Calu3 (cell line): ENCODE results near the gene TSGA10IP. TPM values are rescaled to one million over a fixed set of nuclear protein-coding genes. Genes with fewer than 3 reads are reported as not detected.

ENCODE experiments used
- BruUV-seq: library from RNA; stranded (reverse); fragments of 400-500 nt; replicated peaks from 2 replicates; lab custom pipeline; 2021; lab: Mats Ljungman, UMichigan
- CTCF ChIA-PET: fragments of 300-600 bp; sonication (Branson Sonifier 250); formaldehyde crosslinking; loops from one replicate; lab custom pipeline; 2022; ENCODE audit warnings: antibody characterized with exemption; lab: Charles Lee
- DNase-seq: peaks from one replicate; pipeline ENCODE4 v3.0.0; 2022
- H3K27ac Mint-ChIP-seq: one replicate; pipeline ENCODE4 v1.8.0; 2022; ENCODE audit warnings: mixed read lengths; ENCODE audit not compliant: unreplicated experiment
- H3K27me3 Mint-ChIP-seq: one replicate; pipeline ENCODE4 v1.8.0; 2022; ENCODE audit warnings: mixed read lengths; ENCODE audit not compliant: unreplicated experiment
- H3K36me3 Mint-ChIP-seq: one replicate; pipeline ENCODE4 v1.8.0; 2022; ENCODE audit warnings: mild to moderate bottlenecking, moderate library complexity, mixed read lengths; ENCODE audit not compliant: insufficient read depth, unreplicated experiment
- H3K4me1 Mint-ChIP-seq: one replicate; pipeline ENCODE4 v1.8.0; 2022; ENCODE audit warnings: mild to moderate bottlenecking, low read depth, mixed read lengths; ENCODE audit not compliant: unreplicated experiment
- H3K4me3 Mint-ChIP-seq: one replicate; pipeline ENCODE4 v1.8.0; 2022; ENCODE audit warnings: mild to moderate bottlenecking, low read depth, moderate library complexity, mixed read lengths; ENCODE audit not compliant: unreplicated experiment
- H3K9me3 Mint-ChIP-seq: one replicate; pipeline ENCODE4 v1.8.0; 2022; ENCODE audit warnings: low read depth, mixed read lengths; ENCODE audit not compliant: unreplicated experiment
- CTCF ChIP-seq: fragments of 200-600 bp; IDR thresholded peaks from one replicate; pipeline ENCODE4 v1.8.0; 2022; ENCODE audit warnings: antibody characterized with exemption; ENCODE audit not compliant: unreplicated experiment
- intact Hi-C: fragments of 100-400 bp; cut with micrococcal nuclease; formaldehyde crosslinking; loops from one replicate; pipeline ENCODE4 v1.10.0; 2022; ENCODE audit not compliant: unreplicated experiment
- total RNA-seq: library from RNA; stranded (reverse); gene quantifications from 2 replicates; pipeline ENCODE4 v1.2.3, GENCODE V29; 2022

Gene TSGA10IP
- total RNA-seq, 1 experiment from 2014 or later: not detected

GRCh38 chr11:65982824-65983588, 37.7 kb downstream of the TSGA10IP start:
- no peak for DNase-seq
- intact Hi-C loops: loop anchor here (10.0 kb wide), 1 partner anchor 98 kb away; the partner anchor contains the start of gene FIBP
- Mint-ChIP-seq H3K9me3 (no peaks in the 10 kb centered on the region), H3K4me3 (no peak overlapping the region), H3K27me3 (no peaks in the 10 kb centered on the region), H3K27ac (no peak overlapping the region), H3K4me1 (no peaks in the 10 kb centered on the region), H3K36me3 (peaks cover 50% of the 10 kb centered on the region)
- CTCF ChIA-PET: no interaction called here
- TF ChIP-seq CTCF: no peak
- TSS peak; percentile 30 for BruUV-seq

GRCh38 chr11:65983589-65983987, 38.3 kb downstream of the TSGA10IP start:
- H3K4me3 Mint-ChIP-seq: no peak overlapping the region

GRCh38 chr11:65987336-65987735, 42.1 kb downstream of the TSGA10IP start:
- no TSS peak for BruUV-seq
- CTCF ChIA-PET: interaction anchor here (2.0 kb wide), 1 partner anchor 103 kb away, joined by 14 read pairs; no protein-coding TSS in a partner anchor
- no peaks in the 10 kb centered on the region for H3K27me3 Mint-ChIP-seq
- H3K4me3 Mint-ChIP-seq: no peak overlapping the region
- intact Hi-C loops: loop anchor here (10.0 kb wide), 1 partner anchor 103 kb away; the partner anchor contains the start of gene FIBP
- no peak overlapping the region for H3K27ac Mint-ChIP-seq
- H3K9me3 Mint-ChIP-seq: no peaks in the 10 kb centered on the region
- no peak for DNase-seq
- TF ChIP-seq CTCF: no peak
- no peaks in the 10 kb centered on the region for H3K4me1 Mint-ChIP-seq
- peaks cover 17% of the 10 kb centered on the region for H3K36me3 Mint-ChIP-seq

More at GRCh38 chr11:65983589-65983987, 38.3 kb downstream of the TSGA10IP start:
- CTCF ChIA-PET: no interaction called here
- no peaks in the 10 kb centered on the region for H3K27me3 Mint-ChIP-seq
- H3K27ac Mint-ChIP-seq: no peak overlapping the region
- intact Hi-C loops: loop anchor here (10.0 kb wide), 1 partner anchor 99 kb away; the partner anchor contains the start of gene FIBP
- no peaks in the 10 kb centered on the region for H3K9me3 Mint-ChIP-seq
- no peak for DNase-seq
- BruUV-seq: no TSS peak
- H3K36me3 Mint-ChIP-seq: peaks cover 44% of the 10 kb centered on the region
- no peak for TF ChIP-seq CTCF
- H3K4me1 Mint-ChIP-seq: no peaks in the 10 kb centered on the region

GRCh38 chr11:65988791-65989592, 43.7 kb downstream of the TSGA10IP start:
- H3K36me3 Mint-ChIP-seq: peaks cover 16% of the 10 kb centered on the region
- CTCF ChIA-PET: interaction anchor here (0.7 to 2.0 kb wide), 5 partner anchors 23 to 104 kb away, joined by 3 to 17 read pairs (median 3); partner anchors contain the start of gene FIBP
- TF ChIP-seq CTCF: peak; percentile 84
- no peaks in the 10 kb centered on the region for H3K4me1 Mint-ChIP-seq
- H3K4me3 Mint-ChIP-seq: no peak overlapping the region
- no peak overlapping the region for H3K27ac Mint-ChIP-seq
- no peaks in the 10 kb centered on the region for H3K27me3 Mint-ChIP-seq
- intact Hi-C loops: loop anchor here (1.0 to 10.0 kb wide), 2 partner anchors 104 to 278 kb away; partner anchors contain the start of gene FIBP
- no TSS peak for BruUV-seq
- peak; percentile 90 for DNase-seq
- H3K9me3 Mint-ChIP-seq: no peaks in the 10 kb centered on the region
